ENCODE data around the gene MYPOP.
"Not testable (repeated sequence)": the region's sequence is repeated elsewhere in the genome, so short reads cannot be mapped to it uniquely, and the experiment has no call there.

The MYPOP gene

DNA sequence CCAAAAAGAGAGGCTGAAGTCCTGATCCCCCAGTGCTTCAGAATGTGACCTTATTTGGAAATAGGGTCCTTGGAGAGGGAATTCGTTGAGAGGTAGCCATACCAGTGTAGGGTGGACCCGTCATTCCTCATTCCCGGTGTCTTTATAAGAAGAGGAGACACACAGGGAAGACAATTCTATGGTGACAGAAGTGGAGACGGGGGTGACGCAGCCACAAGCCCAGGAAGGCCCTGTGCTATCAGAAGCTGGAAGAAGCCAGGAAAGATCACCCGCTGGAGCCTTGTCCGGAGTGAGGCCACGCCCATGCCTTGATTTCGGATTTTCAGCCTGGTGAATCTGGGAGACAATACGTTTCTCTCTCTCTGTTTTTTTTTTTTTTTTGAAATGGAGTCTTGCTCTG, 2.6 kb upstream of the MYPOP start:
- no peak for DNase-seq

- DNase-seq: peak; percentile 100
Measured at GRCh38 chr19:45902651-45903625, 525 bp upstream of the MYPOP start.

DNA sequence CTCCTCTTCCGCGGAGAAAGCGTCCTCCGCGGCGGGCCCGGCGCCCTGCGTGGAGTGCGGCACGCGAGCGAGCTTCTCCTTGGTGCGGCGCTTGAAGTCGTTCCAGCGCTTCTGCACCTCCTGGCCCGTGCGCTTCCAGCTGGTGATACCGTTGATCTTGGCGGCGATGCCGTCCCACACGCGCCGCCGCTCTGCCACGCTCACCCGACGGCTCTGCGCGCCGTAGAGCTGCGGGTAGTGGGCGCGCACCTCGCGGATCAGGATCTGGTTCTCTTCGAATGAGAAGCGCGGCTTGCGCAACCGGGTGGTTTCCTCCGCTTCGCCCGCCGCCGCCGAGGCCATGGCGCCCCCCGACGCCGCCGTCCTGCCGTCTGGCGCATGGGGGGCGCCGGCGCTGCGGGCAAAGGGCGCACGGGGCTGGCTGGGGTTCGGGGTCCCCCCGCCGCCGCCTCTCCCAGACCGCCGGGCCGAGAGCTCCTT, 941 bp downstream of the MYPOP start:
- peak; percentile 69 for DNase-seq

DNA sequence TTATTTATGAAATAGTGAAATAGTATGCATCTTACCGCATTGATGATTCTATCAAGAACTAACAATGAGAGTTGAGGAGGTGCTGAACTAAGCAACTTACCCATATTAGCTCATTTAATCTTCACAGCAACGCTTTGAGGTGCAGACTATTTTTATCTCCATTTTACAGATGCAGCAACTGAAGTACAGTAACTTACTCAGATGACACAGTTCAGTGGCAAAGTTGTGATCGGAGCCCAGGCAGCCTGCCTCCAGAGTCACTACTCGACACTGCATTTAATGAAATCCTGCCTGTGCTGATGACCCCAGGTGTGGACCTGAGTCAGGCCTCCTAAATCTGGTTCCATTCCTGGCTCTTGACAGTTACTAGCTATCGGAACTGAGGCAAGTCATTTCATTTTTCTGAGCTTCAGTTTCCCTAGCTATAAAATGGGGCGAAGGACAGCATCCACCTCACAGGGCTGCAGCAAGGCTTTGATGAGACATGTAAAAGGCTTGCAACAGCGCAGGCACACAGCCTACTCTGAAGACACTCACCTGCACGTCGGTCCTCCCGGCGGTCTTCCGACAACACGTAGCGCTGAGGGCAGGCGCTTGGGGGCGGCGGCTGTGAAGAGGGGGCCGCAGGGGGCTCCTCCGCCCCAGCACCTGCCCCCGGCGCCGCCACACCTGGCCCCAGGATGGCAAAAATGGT, 1.5 kb downstream of the MYPOP start:
- no peak for DNase-seq

GRCh38 chr19:45899919-45900589, 2.4 kb downstream of the MYPOP start:
- no peak for DNase-seq

DNA sequence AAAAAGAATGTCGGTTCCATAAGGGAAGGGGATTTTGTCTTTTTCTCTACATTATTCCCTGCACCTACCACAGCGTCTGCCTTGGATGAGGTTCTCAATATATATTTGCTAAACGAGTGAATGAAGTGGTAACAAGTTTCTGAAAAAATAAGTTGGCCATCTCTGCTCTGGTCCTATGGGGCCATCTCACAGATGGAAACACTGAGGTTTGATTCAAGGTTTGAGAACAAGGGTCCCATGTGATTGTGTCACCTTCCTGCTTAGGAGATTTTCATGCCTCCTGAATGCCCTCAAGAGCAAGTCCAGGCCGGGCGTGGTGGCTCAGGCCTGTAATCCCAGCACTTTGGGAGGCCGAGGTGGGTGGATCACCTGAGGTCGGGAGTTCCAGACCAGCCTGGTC, 3.2 kb downstream of the MYPOP start:
- no peak for DNase-seq

DNA sequence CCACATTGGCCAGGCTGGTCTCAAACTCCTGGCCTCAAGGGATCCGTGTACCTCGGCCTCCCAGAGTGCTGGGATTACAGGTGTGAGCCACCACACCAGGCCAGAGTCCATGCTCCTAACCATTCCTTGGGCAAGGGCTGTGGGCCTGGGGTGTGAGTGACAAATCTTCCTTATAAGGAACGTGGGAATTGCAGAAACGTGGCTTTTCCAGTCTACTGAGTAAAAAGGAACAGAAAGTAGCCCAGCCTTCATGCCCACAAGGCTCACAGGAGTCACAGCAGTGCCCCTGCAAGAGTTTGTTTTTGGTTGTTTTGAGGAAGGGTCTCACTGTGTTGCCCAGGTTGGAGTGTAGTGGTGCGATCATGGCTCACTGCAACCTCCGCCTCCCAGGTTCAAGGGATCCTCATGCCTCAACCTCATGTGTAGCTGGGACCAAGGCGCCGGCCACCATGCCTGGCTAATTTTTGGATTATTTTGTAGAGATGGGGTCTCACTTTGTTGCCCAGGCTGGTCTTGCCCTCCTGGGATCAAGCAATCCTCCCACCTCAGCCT, 5.1 kb downstream of the MYPOP start:
- peak; percentile 74 for DNase-seq

DNA sequence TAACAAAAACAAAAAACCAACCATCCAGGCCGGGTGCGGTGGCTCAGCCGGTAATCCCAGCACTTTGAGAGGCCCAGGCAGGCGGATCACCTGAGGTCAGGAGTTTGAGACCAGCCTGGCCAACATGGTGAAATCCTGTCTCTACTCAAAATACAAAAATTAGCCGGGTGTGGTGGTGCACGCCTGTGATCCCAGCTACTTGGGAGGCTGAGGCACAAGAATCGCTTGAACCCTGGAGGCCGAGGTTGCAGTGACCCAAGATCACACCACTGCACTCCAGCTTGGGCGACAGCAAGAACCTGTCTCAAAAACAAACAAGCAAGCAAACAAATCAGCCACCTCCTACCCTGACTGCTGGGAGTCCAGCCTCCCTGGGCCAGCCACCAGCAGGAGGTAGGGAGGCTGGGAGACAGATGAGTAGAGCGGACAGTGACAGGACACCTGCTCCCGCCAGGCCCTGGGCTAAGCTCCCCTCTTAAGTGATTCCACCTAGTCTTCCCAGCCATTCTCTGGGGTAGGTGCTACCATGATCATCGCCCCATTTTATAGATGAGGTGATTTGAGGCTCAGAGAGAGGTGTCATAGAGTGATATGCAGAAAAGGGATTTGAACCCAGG, 6.3 kb downstream of the MYPOP start:
- DNase-seq: not testable (repeated sequence)

DNA sequence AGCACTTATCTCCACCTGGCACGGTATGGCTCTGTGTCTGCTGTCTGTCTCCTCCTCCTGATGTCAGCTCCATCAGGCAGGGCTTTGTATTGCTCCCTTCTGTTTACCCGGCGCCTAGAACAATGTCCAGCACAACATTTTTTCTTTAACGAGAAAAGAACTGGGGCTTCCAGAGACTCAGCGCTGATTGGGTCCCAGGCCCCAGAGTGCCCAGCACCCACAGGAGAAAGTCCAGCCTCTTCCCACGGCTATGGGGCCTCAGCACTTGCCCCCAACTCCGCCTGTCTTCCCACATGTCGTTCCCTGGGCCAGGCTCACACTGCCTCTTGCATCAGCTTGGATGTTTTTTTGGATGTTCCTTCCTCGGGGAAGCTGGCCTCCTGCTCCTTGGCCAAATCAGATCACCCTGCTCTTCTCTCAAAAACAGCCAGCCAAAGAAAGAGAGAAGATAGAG, 6.9 kb downstream of the MYPOP start:
- no peak for DNase-seq

DNA sequence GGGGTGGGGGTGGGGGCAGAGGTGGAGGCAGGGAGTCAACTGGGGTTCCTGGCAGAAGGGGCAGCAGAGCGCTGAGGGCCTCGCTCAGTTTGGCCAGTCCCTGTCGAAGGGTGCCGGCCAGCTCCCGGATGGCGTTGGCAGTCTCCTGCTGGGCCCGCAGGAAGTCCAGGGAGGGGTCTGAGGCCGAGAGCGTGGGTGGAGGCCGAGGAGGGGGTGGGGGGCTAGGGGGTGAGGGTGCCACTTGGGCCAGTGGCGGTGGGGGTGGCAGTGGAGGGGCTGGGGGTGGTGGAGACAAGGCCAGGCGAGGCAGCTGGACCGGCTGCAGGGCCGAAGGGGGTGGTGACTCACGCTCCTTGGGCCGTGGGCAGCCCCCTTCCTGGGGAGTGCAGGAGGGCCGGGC, 11.5 kb downstream of the MYPOP start:
- DNase-seq: no peak

- no peak for DNase-seq
Measured at GRCh38 chr19:45889210-45889885, 13.1 kb downstream of the MYPOP start.

DNA sequence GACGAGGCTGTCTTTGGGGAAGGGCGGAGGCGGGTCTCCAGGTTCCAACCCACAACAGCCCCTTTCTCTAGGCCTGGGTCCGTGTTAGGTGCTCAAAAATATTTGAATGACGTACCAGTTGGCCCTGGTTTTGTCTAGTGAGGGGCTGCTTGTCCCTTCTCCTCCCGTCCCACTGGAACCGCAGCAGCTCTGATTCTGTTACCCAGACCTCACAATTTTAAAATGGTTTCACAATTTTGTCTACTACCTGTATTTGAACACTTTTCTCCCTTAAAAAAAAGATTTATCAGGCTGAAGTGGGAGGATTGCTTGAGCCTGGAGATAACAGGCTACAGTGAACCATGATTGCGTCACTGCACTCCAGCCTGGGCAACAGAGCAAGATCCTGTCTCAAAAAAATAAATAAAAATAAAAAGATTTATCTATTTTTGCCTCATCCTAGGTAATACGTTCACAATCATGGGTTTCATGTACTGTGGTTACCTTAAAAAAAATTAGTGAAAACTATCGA, 15.2 kb downstream of the MYPOP start:
- no peak for DNase-seq

GRCh38 chr19:45886427-45887199, 15.8 kb downstream of the MYPOP start:
- peak; percentile 94 for DNase-seq

DNA sequence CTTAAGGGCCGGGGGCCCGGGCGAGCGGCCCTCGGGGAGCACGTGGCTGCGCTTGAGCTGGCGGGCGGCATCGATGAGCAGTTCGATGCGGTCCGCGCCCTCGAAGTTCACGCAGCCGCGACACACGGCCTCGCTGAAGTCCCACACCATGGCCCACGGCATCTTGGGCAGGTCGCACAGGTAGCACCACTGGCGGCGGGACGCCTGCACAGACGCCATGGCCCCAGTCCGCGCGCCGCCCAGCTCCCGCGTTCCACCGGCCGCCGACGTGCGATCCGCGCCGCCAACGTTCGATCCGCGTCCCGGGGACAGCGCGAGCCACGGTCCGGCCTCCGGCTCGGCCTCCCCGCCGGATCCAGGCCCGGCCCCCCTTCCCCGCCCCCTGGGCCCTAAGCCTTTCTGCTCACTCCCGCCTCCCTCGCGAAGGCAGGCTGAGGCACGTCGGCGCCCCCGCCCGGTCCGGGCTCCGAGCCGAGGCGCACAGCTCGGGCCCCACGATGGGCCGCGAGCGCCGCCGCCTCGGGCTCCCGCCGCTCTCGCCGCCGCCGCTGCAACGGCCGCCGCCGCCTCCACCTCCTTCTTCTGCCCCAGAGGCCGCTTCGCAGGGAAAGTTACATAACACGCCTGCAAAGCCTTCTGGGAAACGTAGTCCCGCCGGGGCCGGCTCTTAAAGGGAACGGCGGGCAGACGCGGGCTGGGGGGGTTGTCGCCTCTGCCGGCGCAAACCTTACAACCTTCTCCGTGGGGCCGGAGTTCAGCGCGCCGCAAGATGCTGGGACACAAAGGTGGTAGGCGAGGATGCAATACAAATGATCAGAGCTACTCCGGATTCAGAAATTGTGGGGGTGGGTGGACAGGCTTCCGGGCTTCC, 16.6 kb downstream of the MYPOP start, which contains the start of gene IRF2BP1:
IRF2BP1 (minus strand) TSS at position 586 of the 871 bp plus-strand sequence; CDS start at position 219, 367 bp downstream.
- DNase-seq: peak; percentile 95

GRCh38 chr19:45884682-45885555, 17.5 kb downstream of the MYPOP start:
- no peak for DNase-seq

DNA sequence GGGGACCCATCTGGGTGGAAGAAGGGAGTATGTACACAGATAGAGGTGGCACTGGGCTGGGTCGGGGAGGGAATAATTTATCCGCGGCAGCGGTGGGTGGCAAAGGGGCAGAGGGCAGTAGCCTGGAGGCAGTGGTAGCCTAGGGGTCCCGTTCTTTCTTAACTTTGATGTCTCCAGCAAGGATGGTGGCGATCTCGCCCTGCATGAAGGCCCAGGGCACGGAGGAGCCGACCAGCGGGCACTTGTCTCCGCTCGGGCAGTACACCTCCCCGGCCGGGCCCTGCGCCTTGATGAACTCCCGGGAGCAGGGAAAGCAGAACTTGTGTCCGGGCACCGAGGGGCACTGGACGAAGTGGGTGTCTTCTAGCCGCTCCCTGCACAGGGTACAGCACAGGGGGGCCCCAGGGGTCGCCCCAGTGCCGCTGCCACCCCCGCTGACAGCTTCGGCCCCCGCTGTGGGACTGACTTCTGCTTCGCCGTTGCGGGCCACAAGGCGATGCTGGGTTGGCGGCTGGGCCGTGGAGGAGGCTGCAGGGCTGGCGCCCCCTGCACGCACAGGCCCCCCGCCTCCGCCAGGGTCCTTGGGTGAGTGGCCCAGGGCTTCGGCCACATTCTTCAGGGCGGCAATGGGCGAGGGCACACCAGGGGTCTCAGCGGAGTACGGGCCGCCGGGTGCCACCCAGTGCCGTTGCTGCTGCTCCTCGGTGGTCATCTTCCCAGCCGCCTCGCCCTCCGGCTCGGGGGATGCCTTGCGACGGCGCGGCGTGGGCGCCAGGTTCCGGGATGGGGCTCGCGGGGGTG, 18.3 kb downstream of the MYPOP start:
- no peak for DNase-seq

DNA sequence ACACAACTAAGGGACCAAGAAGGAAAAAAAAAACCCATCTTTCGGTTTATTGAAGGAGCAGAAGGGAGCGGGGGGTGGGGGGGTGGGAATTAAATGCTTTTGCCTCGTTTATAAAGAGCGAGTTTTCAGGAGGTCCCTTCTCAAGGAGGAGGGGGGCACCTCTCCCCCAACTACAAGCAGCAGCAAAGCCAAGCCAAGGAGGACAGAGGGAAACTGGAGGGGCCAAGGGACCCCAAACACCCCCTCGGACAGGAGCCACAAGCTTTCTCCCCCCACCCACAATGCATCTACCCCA, 18.9 kb downstream of the MYPOP start:
- no peak for DNase-seq

All from suppressor macrophage treated with lipopolysaccharide for 4 hours (primary cell).